GM18511 (cell line): ENCODE measurements around the gene SNX5.
A peak's percentile ranks its signal among the peaks of the same experiment; 100 is the strongest.

ENCODE experiments used
- ATAC-seq: cut with Tn5 transposase; IDR thresholded peaks from one replicate; pipeline ENCODE4 v1.9.1; 2021; ENCODE audit warnings: mild to moderate bottlenecking, moderate library complexity; ENCODE audit not compliant: unreplicated experiment

The SNX5 gene

GRCh38 chr20:17919149-17919548, 49.4 kb downstream of the SNX5 start:
- no peak for ATAC-seq

GRCh38 chr20:17917832-17918618, 50.6 kb downstream of the SNX5 start:
- no peak for ATAC-seq

GRCh38 chr20:17916433-17916891, 52.1 kb downstream of the SNX5 start:
- no peak for ATAC-seq

- no peak for ATAC-seq
Measured at GRCh38 chr20:17914957-17915356, 53.6 kb downstream of the SNX5 start.

GRCh38 chr20:17912916-17913315, 55.7 kb downstream of the SNX5 start:
- ATAC-seq, result no peak

- ATAC-seq, result no peak
Measured at GRCh38 chr20:17911927-17912326, 56.7 kb downstream of the SNX5 start.

- ATAC-seq, result no peak
Measured at GRCh38 chr20:17910828-17911294, 57.7 kb downstream of the SNX5 start.

- ATAC-seq, result no peak
Measured at GRCh38 chr20:17909869-17910321, 58.7 kb downstream of the SNX5 start.

- ATAC-seq, result no peak
Measured at GRCh38 chr20:17905544-17905943, 63.0 kb downstream of the SNX5 start.

- ATAC-seq, result peak; percentile 78
Measured at GRCh38 chr20:17904027-17904426, 64.6 kb downstream of the SNX5 start.

GRCh38 chr20:17902531-17903083, 66.0 kb downstream of the SNX5 start:
- no peak for ATAC-seq

GRCh38 chr20:17901971-17902370, 66.6 kb downstream of the SNX5 start:
- no peak for ATAC-seq

GRCh38 chr20:17898548-17898994, 70.0 kb downstream of the SNX5 start:
- no peak for ATAC-seq

- no peak for ATAC-seq
Measured at GRCh38 chr20:17897566-17898307, 70.9 kb downstream of the SNX5 start.

- ATAC-seq, result no peak
Measured at GRCh38 chr20:17896771-17897369, 71.7 kb downstream of the SNX5 start.

GRCh38 chr20:17896193-17896723, 72.3 kb downstream of the SNX5 start:
- no peak for ATAC-seq

GRCh38 chr20:17895641-17896171, 72.9 kb downstream of the SNX5 start:
- ATAC-seq, result peak; percentile 81

- no peak for ATAC-seq
Measured at GRCh38 chr20:17893445-17893844, 75.1 kb downstream of the SNX5 start.

GRCh38 chr20:17892189-17892938, 76.2 kb downstream of the SNX5 start:
- ATAC-seq, result no peak
